Colon (tissue), 2 donors: ENCODE data around the gene PCARE.

Source experiments
- FAIRE-seq: peaks from 2 replicates; lab custom pipeline; 2012; peaks lifted over from hg19 to GRCh38; lab: Jason Lieb, UNC
- donor health status: control.
- donor health status: control.

Gene PCARE

GRCh38 chr2:29063056-29063455, 11.3 kb downstream of the PCARE start:
- no peak for FAIRE-seq

GRCh38 chr2:29062371-29062770, 12.0 kb downstream of the PCARE start:
- FAIRE-seq: no peak

GRCh38 chr2:29061616-29062015, 12.7 kb downstream of the PCARE start:
- FAIRE-seq: no peak

GRCh38 chr2:29061176-29061575, 13.1 kb downstream of the PCARE start:
- FAIRE-seq: no peak

GRCh38 chr2:29060441-29060840, 13.9 kb downstream of the PCARE start:
- no peak for FAIRE-seq

GRCh38 chr2:29059624-29060023, 14.7 kb downstream of the PCARE start:
- FAIRE-seq: no peak

GRCh38 chr2:29057006-29057405, 17.3 kb downstream of the PCARE start:
- no peak for FAIRE-seq

GRCh38 chr2:29056452-29056851, 17.9 kb downstream of the PCARE start:
- FAIRE-seq: no peak

GRCh38 chr2:29055601-29056000, 18.7 kb downstream of the PCARE start:
- no peak for FAIRE-seq

- no peak for FAIRE-seq
Observed at GRCh38 chr2:29054430-29054829, 19.9 kb downstream of the PCARE start.

- FAIRE-seq: no peak
Observed at GRCh38 chr2:29053670-29054400, 20.5 kb downstream of the PCARE start.

- no peak for FAIRE-seq
Observed at GRCh38 chr2:29053223-29053622, 21.1 kb downstream of the PCARE start.

GRCh38 chr2:29052807-29053206, 21.5 kb downstream of the PCARE start:
- FAIRE-seq: no peak

- no peak for FAIRE-seq
Observed at GRCh38 chr2:29051730-29052129, 22.6 kb downstream of the PCARE start.

- no peak for FAIRE-seq
Observed at GRCh38 chr2:29050591-29050990, 23.7 kb downstream of the PCARE start.

- FAIRE-seq: no peak
Observed at GRCh38 chr2:29047083-29047845, 27.1 kb downstream of the PCARE start.

- no peak for FAIRE-seq
Observed at GRCh38 chr2:29046321-29046720, 28.0 kb downstream of the PCARE start.

- FAIRE-seq: no peak
Observed at GRCh38 chr2:29044459-29044858, 29.9 kb downstream of the PCARE start.

- no peak for FAIRE-seq
Observed at GRCh38 chr2:29042561-29043075, 31.7 kb downstream of the PCARE start.

GRCh38 chr2:29041161-29041660, 33.1 kb downstream of the PCARE start:
- no peak for FAIRE-seq

- FAIRE-seq: no peak
Observed at GRCh38 chr2:29040552-29040951, 33.8 kb downstream of the PCARE start.

- no peak for FAIRE-seq
Observed at GRCh38 chr2:29039718-29040480, 34.4 kb downstream of the PCARE start.
